Measurements from ENCODE around the gene SYT7.

Gene SYT7

GRCh38 chr11:61526956-61527731 is 53.7 kb downstream of the SYT7 start:
- Histone ChIP-seq H3K9me3 (ENCODE audit: control insufficient read depth, low read length) (no peaks in the 10 kb centered on the region), H3K4me1 (ENCODE audit: control insufficient read depth, insufficient read depth, low read length, poor library complexity, severe bottlenecking) (no peaks in the 10 kb centered on the region), H3K36me3 (ENCODE audit: control insufficient read depth, insufficient read depth, low read length) (no peaks in the 10 kb centered on the region), H3K27ac (ENCODE audit: low read depth, low read length, severe bottlenecking) (no peak overlapping the region), H3K4me3 (ENCODE audit: extremely low read depth, insufficient read depth, low read length, poor library complexity, severe bottlenecking) (no peak overlapping the region)
- 89 to 90% methylated on average over 15 to 18 of the region's 20 CpGs for WGBS, 2 experiments (ENCODE audit: insufficient coverage in 2 of 2)

GRCh38 chr11:61526229-61526628 is 54.6 kb downstream of the SYT7 start:
- WGBS, 2 experiments (ENCODE audit: insufficient coverage in 2 of 2): 80 to 100% methylated on average over 1 of the region's 1 CpG
- H3K4me3 ChIP-seq (ENCODE audit: extremely low read depth, insufficient read depth, low read length, poor library complexity, severe bottlenecking): no peak overlapping the region

GRCh38 chr11:61524963-61525587 is 55.8 kb downstream of the SYT7 start:
- Histone ChIP-seq H3K27ac (ENCODE audit: low read depth, low read length, severe bottlenecking) (no peak overlapping the region), H3K9me3 (ENCODE audit: control insufficient read depth, low read length) (no peaks in the 10 kb centered on the region), H3K4me1 (ENCODE audit: control insufficient read depth, insufficient read depth, low read length, poor library complexity, severe bottlenecking) (no peaks in the 10 kb centered on the region), H3K36me3 (ENCODE audit: control insufficient read depth, insufficient read depth, low read length) (no peaks in the 10 kb centered on the region), H3K4me3 (ENCODE audit: extremely low read depth, insufficient read depth, low read length, poor library complexity, severe bottlenecking) (no peak overlapping the region)
- WGBS, 2 experiments (ENCODE audit: insufficient coverage in 2 of 2): 89 to 96% methylated on average over 18 of the region's 19 CpGs

More at GRCh38 chr11:61526229-61526628, 54.6 kb downstream of the SYT7 start:
- H3K4me1 ChIP-seq (ENCODE audit: control insufficient read depth, insufficient read depth, low read length, poor library complexity, severe bottlenecking): no peaks in the 10 kb centered on the region
- no peak overlapping the region for H3K27ac ChIP-seq (ENCODE audit: low read depth, low read length, severe bottlenecking)
- no peaks in the 10 kb centered on the region for H3K36me3 ChIP-seq (ENCODE audit: control insufficient read depth, insufficient read depth, low read length)
- no peaks in the 10 kb centered on the region for H3K9me3 ChIP-seq (ENCODE audit: control insufficient read depth, low read length)

GRCh38 chr11:61524446-61524845 is 56.4 kb downstream of the SYT7 start:
- WGBS, 2 experiments (ENCODE audit: insufficient coverage in 2 of 2): 89 to 92% methylated on average over 11 to 12 of the region's 12 CpGs
- H3K4me1 ChIP-seq (ENCODE audit: control insufficient read depth, insufficient read depth, low read length, poor library complexity, severe bottlenecking): no peaks in the 10 kb centered on the region
- no peak overlapping the region for H3K27ac ChIP-seq (ENCODE audit: low read depth, low read length, severe bottlenecking)
- no peaks in the 10 kb centered on the region for H3K9me3 ChIP-seq (ENCODE audit: control insufficient read depth, low read length)
- no peaks in the 10 kb centered on the region for H3K36me3 ChIP-seq (ENCODE audit: control insufficient read depth, insufficient read depth, low read length)
- H3K4me3 ChIP-seq (ENCODE audit: extremely low read depth, insufficient read depth, low read length, poor library complexity, severe bottlenecking): no peak overlapping the region

DNA sequence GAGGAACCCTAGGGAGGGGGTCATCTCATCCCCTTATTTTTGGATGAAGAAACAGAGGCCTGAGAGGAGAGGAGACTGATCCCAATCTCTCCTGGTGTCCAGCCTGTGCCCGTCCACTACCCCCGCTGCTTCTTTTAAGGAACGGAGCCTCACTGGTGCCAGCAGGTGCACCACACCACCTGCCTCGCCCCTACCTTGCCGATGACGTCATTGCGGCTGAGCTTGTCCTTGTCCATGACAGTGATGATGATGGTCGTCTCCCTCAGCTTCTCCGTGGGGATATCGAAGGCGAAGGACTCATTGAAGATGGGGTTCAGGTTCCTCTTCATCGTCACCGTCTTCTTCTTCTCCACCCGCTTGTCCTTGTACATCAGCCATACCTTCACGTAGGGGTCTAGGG is 58.0 kb downstream of the SYT7 start:
- no peaks in the 10 kb centered on the region for H3K4me1 ChIP-seq (ENCODE audit: control insufficient read depth, insufficient read depth, low read length, poor library complexity, severe bottlenecking)
- 95 to 97% methylated on average over 12 to 13 of the region's 15 CpGs for WGBS, 2 experiments (ENCODE audit: insufficient coverage in 2 of 2)
- H3K4me3 ChIP-seq (ENCODE audit: extremely low read depth, insufficient read depth, low read length, poor library complexity, severe bottlenecking): no peak overlapping the region
- no peaks in the 10 kb centered on the region for H3K9me3 ChIP-seq (ENCODE audit: control insufficient read depth, low read length)
- no peak overlapping the region for H3K27ac ChIP-seq (ENCODE audit: low read depth, low read length, severe bottlenecking)
- no peaks in the 10 kb centered on the region for H3K36me3 ChIP-seq (ENCODE audit: control insufficient read depth, insufficient read depth, low read length)

DNA sequence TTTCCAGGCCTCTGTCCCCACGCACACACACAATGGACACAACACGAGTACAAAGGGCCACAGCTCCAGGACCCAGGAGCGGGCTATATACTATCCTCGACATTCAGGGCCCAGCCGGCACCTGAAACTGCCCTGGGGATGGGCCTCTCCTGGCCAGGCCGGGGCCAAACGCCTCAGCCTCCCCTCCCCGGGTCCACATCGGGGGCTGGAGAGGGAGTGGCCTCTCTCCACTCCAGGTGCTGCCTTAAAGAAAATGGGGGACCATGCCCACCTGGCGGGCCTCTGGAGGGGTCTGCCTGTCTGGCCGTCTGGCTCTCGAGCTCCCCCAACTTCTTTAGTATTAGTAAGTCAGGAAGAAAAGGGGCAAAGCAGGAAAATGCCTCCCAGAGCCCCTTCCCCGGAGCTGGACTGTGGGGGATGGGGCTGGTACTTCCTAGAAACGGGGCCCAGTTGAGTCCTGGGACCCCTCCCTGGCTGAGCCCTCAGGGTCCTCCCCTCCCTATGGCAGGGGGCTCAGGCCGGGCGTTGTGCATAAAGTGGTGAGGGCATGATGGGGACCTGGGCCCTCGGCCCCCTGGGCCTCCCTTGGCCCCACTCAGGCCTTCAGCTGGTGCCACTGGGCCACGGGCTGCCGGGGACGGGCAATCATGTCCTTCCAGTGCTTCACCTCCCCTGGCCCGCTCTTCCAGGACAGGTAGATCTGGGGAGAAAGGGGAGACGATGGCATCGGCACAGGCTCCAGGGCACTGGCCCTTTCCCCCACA is 62.7 kb downstream of the SYT7 start:
- Histone ChIP-seq H3K36me3 (ENCODE audit: control insufficient read depth, insufficient read depth, low read length) (no peaks in the 10 kb centered on the region), H3K27ac (ENCODE audit: low read depth, low read length, severe bottlenecking) (no peak overlapping the region), H3K4me1 (ENCODE audit: control insufficient read depth, insufficient read depth, low read length, poor library complexity, severe bottlenecking) (no peaks in the 10 kb centered on the region), H3K4me3 (ENCODE audit: extremely low read depth, insufficient read depth, low read length, poor library complexity, severe bottlenecking) (no peak overlapping the region), H3K9me3 (ENCODE audit: control insufficient read depth, low read length) (no peaks in the 10 kb centered on the region)
- 90 to 95% methylated on average over 9 to 16 of the region's 23 CpGs for WGBS, 2 experiments (ENCODE audit: insufficient coverage in 2 of 2)

DNA sequence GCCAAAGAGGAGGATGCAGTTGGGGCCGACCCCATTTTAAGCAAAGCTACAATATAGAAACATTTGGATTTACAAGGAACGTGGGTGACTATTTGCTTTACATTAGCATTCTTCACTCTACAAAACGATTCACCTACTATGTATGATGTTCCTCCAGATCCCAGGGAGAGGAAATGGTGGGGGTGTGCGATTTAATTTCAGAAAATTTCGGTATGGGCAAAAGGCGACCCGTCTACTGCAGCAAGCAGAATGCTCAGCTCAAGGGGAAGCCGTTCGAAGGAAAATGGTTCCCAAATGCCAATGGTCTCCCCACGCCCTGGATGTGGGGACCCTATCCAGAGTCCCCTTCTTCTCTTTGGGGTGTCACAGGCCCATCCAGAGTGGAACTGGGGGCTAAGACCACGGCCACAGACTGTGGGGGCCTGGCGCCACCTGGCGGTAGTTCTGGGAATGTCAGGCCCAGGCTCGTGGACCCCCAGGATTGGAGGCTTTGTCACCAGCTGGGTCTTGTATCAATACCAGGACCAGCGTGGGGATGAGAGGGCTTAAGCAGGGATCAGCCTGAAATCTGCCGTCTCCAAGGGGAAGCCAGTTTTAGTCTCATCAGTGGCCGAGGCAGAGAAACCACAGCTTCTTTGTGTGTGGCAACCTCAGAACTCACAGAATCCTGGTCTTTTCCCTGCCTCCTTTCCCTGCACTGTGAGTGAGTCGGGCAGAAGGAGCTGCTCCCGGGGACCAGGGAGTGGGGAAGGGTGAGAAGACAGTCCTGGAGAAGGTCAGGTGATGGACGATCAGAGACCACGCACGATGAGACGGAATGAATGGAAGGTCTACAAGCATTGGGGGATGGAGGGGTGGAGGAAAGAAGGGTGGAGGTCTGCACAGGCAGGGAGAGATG is 64.0 kb downstream of the SYT7 start:
- no peak overlapping the region for H3K27ac ChIP-seq (ENCODE audit: low read depth, low read length, severe bottlenecking)
- no peak overlapping the region for H3K4me3 ChIP-seq (ENCODE audit: extremely low read depth, insufficient read depth, low read length, poor library complexity, severe bottlenecking)
- 53 to 55% methylated on average over 16 to 18 of the region's 23 CpGs for WGBS, 2 experiments (ENCODE audit: insufficient coverage in 2 of 2)
- no peaks in the 10 kb centered on the region for H3K9me3 ChIP-seq (ENCODE audit: control insufficient read depth, low read length)
- H3K4me1 ChIP-seq (ENCODE audit: control insufficient read depth, insufficient read depth, low read length, poor library complexity, severe bottlenecking): no peaks in the 10 kb centered on the region
- H3K36me3 ChIP-seq (ENCODE audit: control insufficient read depth, insufficient read depth, low read length): no peaks in the 10 kb centered on the region

GRCh38 chr11:61516191-61516590 is 64.7 kb downstream of the SYT7 start:
- Histone ChIP-seq H3K9me3 (ENCODE audit: control insufficient read depth, low read length) (no peaks in the 10 kb centered on the region), H3K4me1 (ENCODE audit: control insufficient read depth, insufficient read depth, low read length, poor library complexity, severe bottlenecking) (no peaks in the 10 kb centered on the region), H3K36me3 (ENCODE audit: control insufficient read depth, insufficient read depth, low read length) (no peaks in the 10 kb centered on the region), H3K27ac (ENCODE audit: low read depth, low read length, severe bottlenecking) (no peak overlapping the region), H3K4me3 (ENCODE audit: extremely low read depth, insufficient read depth, low read length, poor library complexity, severe bottlenecking) (no peak overlapping the region)
- WGBS, 2 experiments (ENCODE audit: insufficient coverage in 2 of 2): 80 to 82% methylated on average over 8 to 14 of the region's 22 CpGs

- Histone ChIP-seq H3K36me3 (ENCODE audit: control insufficient read depth, insufficient read depth, low read length) (no peaks in the 10 kb centered on the region), H3K4me3 (ENCODE audit: extremely low read depth, insufficient read depth, low read length, poor library complexity, severe bottlenecking) (no peak overlapping the region), H3K9me3 (ENCODE audit: control insufficient read depth, low read length) (no peaks in the 10 kb centered on the region), H3K27ac (ENCODE audit: low read depth, low read length, severe bottlenecking) (no peak overlapping the region), H3K4me1 (ENCODE audit: control insufficient read depth, insufficient read depth, low read length, poor library complexity, severe bottlenecking) (no peaks in the 10 kb centered on the region)
- 88 to 92% methylated on average over 5 to 6 of the region's 10 CpGs for WGBS, 2 experiments (ENCODE audit: insufficient coverage in 2 of 2)
Measured at GRCh38 chr11:61515686-61516085, 65.2 kb downstream of the SYT7 start.
